HG03439 (cell line): Measurements from ENCODE around the gene DENND5A.

Experiments used
- ATAC-seq: cut with Tn5 transposase; IDR thresholded peaks from one replicate; pipeline ENCODE4 v1.9.1; 2021; ENCODE audit warnings: mild to moderate bottlenecking, moderate library complexity; ENCODE audit not compliant: unreplicated experiment

DENND5A gene

GRCh38 chr11:9265211-9266131 lies at the start of gene DENND5A:
Gene DENND5A (minus strand): TSS chr11:9265350. CDS start chr11:9265069, 281 bp downstream.
- no peak for ATAC-seq

- peak; percentile 98 for ATAC-seq
Measured at GRCh38 chr11:9314291-9315077, 49.3 kb upstream of the DENND5A start, which contains the start of gene TMEM41B. Gene TMEM41B (minus strand): TSS chr11:9314593. CDS start chr11:9314441, 152 bp downstream.

GRCh38 chr11:9313648-9314290 lies 48.6 kb upstream of the DENND5A start:
- peak; percentile 22 for ATAC-seq

GRCh38 chr11:9310485-9311090 lies 45.4 kb upstream of the DENND5A start:
- no peak for ATAC-seq

GRCh38 chr11:9304178-9304577 lies 39.0 kb upstream of the DENND5A start:
- no peak for ATAC-seq

- ATAC-seq, result no peak
Measured at GRCh38 chr11:9302448-9302847, 37.3 kb upstream of the DENND5A start.

- ATAC-seq, result no peak
Measured at GRCh38 chr11:9301720-9302119, 36.6 kb upstream of the DENND5A start.

GRCh38 chr11:9293646-9294045 lies 28.5 kb upstream of the DENND5A start:
- no peak for ATAC-seq

GRCh38 chr11:9285850-9286587 lies 20.9 kb upstream of the DENND5A start:
- no peak for ATAC-seq

GRCh38 chr11:9280655-9281301 lies 15.6 kb upstream of the DENND5A start:
- peak; percentile 89 for ATAC-seq

- no peak for ATAC-seq
Measured at GRCh38 chr11:9277176-9277575, 12.0 kb upstream of the DENND5A start.

- no peak for ATAC-seq
Measured at GRCh38 chr11:9276571-9276970, 11.4 kb upstream of the DENND5A start.

GRCh38 chr11:9274499-9275258 lies 9.5 kb upstream of the DENND5A start:
- ATAC-seq, result no peak

- no peak for ATAC-seq
Measured at GRCh38 chr11:9273376-9274336, 8.5 kb upstream of the DENND5A start.

- no peak for ATAC-seq
Measured at GRCh38 chr11:9269492-9270013, 4.4 kb upstream of the DENND5A start.

- no peak for ATAC-seq
Measured at GRCh38 chr11:9267680-9268079, 2.5 kb upstream of the DENND5A start.

GRCh38 chr11:9266926-9267325 lies 1.8 kb upstream of the DENND5A start:
- ATAC-seq, result no peak
